Ovary (tissue), 3 donors: ENCODE results near the gene GNB5.

ENCODE experiments used
- CTCF ChIP-seq, 3 donors: fragments of 450-650 bp in 2 of 3; fragments of 200-600 bp in 1 of 3; IDR thresholded peaks; one replicate each; pipeline versions ENCODE4 v1.5.1 to v1.8.0; 2016 to 2022; ENCODE audit warnings: antibody characterized with exemption in 3 of 3, mild to moderate bottlenecking in 1 of 3
- POLR2A ChIP-seq: fragments of 450-650 bp; IDR thresholded peaks from one replicate; pipeline ENCODE4 v1.6.1; 2017; ENCODE audit warnings: antibody characterized with exemption, mild to moderate bottlenecking, moderate library complexity
- donor health status: DM: no; HTN: no; CAD: no.

- TF ChIP-seq POLR2A (no peak), CTCF (IDR thresholded peaks at IDR 0.05) (no peak)
Measured at GRCh38 chr15:52086011-52086786, 105.0 kb downstream of the GNB5 start.
